Spleen (tissue), 7 donors: ENCODE measurements around the gene IGHMBP2.

Experiments used
- POLR2A ChIP-seq, 3 donors: fragments of 450-650 bp; IDR thresholded peaks; one replicate each; pipeline ENCODE4 v1.5.1; 2017; ENCODE audit warnings: antibody characterized with exemption in 3 of 3, mild to moderate bottlenecking in 1 of 3
- TF ChIP-seq, protein P1 (sequence below), 11 experiments: fragments of 200-600 bp in 7 of 11; fragments of 450-650 bp in 4 of 11; sonication (generic) in 4 of 11; IDR thresholded peaks in 8 of 11; conservative IDR thresholded peaks in 3 of 11; 1 replicate in 7 of 11; 2 replicates in 4 of 11; pipeline versions ENCODE4 v1.4.0 to v1.8.0; 2016 to 2021; ENCODE audit warnings: antibody characterized with exemption in 11 of 11, inconsistent platforms in 4 of 11, mild to moderate bottlenecking in 1 of 11
- donor health status: DM: no; HTN: no; CAD: no; lungs with moderate emphysema.
- donor health status: DM: no; HTN: no; CAD: no.
- donor health status: DM: no; HTN: no; CAD: no.

DNA sequence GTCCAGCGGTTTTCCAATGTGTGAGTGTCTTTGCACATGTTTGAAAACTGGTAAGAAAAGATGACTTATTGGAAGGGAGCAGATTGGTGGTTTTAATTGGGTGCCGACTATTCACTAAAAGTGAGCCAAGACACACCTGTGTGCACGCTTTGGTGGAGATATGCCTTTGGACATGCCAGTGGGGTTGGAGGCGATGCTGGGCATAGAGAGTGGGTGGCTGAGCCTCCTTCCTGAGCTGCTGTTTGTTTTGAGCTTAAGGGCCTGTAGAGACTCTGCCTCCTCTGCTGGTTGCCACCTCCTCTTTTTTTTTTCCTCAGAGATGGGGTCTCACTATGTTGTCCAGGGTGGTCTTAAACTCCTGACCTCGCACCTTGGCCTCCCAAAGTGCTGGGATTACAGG, 9.5 kb downstream of the IGHMBP2 start:
- TF ChIP-seq, protein P1, sequence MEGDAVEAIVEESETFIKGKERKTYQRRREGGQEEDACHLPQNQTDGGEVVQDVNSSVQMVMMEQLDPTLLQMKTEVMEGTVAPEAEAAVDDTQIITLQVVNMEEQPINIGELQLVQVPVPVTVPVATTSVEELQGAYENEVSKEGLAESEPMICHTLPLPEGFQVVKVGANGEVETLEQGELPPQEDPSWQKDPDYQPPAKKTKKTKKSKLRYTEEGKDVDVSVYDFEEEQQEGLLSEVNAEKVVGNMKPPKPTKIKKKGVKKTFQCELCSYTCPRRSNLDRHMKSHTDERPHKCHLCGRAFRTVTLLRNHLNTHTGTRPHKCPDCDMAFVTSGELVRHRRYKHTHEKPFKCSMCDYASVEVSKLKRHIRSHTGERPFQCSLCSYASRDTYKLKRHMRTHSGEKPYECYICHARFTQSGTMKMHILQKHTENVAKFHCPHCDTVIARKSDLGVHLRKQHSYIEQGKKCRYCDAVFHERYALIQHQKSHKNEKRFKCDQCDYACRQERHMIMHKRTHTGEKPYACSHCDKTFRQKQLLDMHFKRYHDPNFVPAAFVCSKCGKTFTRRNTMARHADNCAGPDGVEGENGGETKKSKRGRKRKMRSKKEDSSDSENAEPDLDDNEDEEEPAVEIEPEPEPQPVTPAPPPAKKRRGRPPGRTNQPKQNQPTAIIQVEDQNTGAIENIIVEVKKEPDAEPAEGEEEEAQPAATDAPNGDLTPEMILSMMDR (IDR thresholded peaks at IDR 0.05 in 8 of 11, conservative IDR thresholded peaks at IDR 0.05 in 3 of 11): no peak
- no peak for TF ChIP-seq POLR2A (IDR thresholded peaks at IDR 0.05)
